Mucosa of descending colon (tissue), 3 donors: ENCODE measurements around the gene NR1D2. TPM values are rescaled to one million over a fixed set of nuclear protein-coding genes. Genes with fewer than 3 reads are reported as not detected.

Experiments used
- ATAC-seq: fragments of 200-7000 bp; cut with Tn5 transposase; one replicate; pipeline ENCODE4 v1.9.1; 2020; ENCODE audit warnings: mild to moderate bottlenecking, moderate library complexity
- DNase-seq, 3 donors: peaks; one replicate each; pipeline ENCODE4 v3.0.0-alpha.2; 2020
- H3K36me3 ChIP-seq: fragments of 200-600 bp; one replicate; pipeline ENCODE4 v1.8.0; 2021; ENCODE audit warnings: low read depth, mild to moderate bottlenecking
- H3K4me1 ChIP-seq: fragments of 200-600 bp; one replicate; pipeline ENCODE4 v1.8.0; 2021; ENCODE audit warnings: low read depth, mild to moderate bottlenecking
- H3K4me3 ChIP-seq: fragments of 200-600 bp; one replicate; pipeline ENCODE4 v1.8.0; 2021; ENCODE audit warnings: mild to moderate bottlenecking
- H3K9me3 ChIP-seq: fragments of 200-600 bp; one replicate; pipeline ENCODE4 v1.8.0; 2021; ENCODE audit warnings: mild to moderate bottlenecking
- intact Hi-C, 2 donors: fragments of 100-400 bp; cut with DNase I in 1 of 2; cut with micrococcal nuclease in 1 of 2; formaldehyde crosslinking; loops; one replicate each; pipeline versions ENCODE4 v1.11.0 to v1.11.1; 2022; cut with DNase I, micrococcal nuclease
- total RNA-seq, 3 donors: library from RNA; stranded (reverse); fragmentation: NEBNext Ultra II Directional in 2 of 3; extraction: Animal tissue kit (Norgen Biotek cat#: 25700) in 2 of 3; gene quantifications; one replicate each; pipeline versions ENCODE4 v1.2.1 to v1.2.4, GENCODE V29; 2021 to 2023
- TF ChIP-seq, protein P1 (sequence below): fragments of 200-600 bp; IDR thresholded peaks from one replicate; pipeline ENCODE4 v1.8.0; 2022; ENCODE audit warnings: antibody characterized with exemption, mild to moderate bottlenecking
- donor health status: DM: no; HTN: no; CAD: no; lungs with moderate emphysema.
- donor health status: DM: no; HTN: no; CAD: no.
- donor health status: DM: no; HTN: yes; CAD: no.

NR1D2 gene
- total RNA-seq, 3 donors from 2014 or later = 16.5 to 37.8 (median 28.5) TPM

DNA sequence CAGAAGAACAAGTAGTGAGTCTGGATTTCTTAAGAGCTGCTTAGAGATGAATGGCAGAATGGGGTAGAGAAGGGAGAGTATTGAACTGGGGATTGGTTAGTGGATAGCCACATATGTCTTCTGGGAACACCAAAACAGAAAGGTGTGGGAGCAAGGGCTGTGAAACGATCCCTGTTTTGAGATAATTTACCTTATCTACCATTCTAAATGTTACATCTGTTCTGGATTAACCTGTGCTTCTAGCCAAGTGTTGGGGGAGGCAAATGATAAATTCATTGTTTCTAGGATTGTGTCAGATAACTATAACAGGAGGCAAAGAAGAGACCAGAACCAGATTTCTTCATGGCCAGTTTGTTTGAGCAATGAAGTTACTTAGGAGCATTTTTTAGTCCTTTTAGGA lies 8.4 kb downstream of the NR1D2 start:
- H3K4me3 ChIP-seq = no peak overlapping the region
- DNase-seq = no peak
- no peaks in the 10 kb centered on the region for H3K9me3 ChIP-seq
- intact Hi-C loops = no loop called here
- peaks cover 10% of the 10 kb centered on the region for H3K4me1 ChIP-seq
- H3K36me3 ChIP-seq = no peaks in the 10 kb centered on the region
- ATAC-seq = no peak
- TF ChIP-seq, protein P1, sequence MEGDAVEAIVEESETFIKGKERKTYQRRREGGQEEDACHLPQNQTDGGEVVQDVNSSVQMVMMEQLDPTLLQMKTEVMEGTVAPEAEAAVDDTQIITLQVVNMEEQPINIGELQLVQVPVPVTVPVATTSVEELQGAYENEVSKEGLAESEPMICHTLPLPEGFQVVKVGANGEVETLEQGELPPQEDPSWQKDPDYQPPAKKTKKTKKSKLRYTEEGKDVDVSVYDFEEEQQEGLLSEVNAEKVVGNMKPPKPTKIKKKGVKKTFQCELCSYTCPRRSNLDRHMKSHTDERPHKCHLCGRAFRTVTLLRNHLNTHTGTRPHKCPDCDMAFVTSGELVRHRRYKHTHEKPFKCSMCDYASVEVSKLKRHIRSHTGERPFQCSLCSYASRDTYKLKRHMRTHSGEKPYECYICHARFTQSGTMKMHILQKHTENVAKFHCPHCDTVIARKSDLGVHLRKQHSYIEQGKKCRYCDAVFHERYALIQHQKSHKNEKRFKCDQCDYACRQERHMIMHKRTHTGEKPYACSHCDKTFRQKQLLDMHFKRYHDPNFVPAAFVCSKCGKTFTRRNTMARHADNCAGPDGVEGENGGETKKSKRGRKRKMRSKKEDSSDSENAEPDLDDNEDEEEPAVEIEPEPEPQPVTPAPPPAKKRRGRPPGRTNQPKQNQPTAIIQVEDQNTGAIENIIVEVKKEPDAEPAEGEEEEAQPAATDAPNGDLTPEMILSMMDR = no peak

DNA sequence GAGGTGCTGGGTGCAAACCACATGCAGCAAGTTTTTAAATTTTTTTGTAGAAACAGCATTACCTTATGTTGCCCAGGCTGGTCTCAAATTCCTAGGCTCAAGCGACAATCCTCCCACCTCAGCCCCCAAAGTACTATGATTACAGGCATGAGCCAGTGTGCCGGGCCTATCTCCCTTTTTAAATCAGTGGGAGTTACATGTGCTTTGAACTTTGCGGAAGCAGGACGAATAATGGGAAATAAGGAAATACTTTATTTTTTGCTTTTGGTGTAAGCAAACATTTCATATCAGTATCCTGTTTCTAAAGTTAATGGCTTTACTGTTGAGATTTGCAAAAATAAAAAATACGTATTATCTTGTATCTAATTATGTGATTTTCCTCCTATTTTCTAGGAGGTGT lies 9.1 kb downstream of the NR1D2 start:
- H3K4me1 ChIP-seq = peaks cover 14% of the 10 kb centered on the region
- intact Hi-C loops = no loop called here
- ATAC-seq = peak; percentile 51

DNA sequence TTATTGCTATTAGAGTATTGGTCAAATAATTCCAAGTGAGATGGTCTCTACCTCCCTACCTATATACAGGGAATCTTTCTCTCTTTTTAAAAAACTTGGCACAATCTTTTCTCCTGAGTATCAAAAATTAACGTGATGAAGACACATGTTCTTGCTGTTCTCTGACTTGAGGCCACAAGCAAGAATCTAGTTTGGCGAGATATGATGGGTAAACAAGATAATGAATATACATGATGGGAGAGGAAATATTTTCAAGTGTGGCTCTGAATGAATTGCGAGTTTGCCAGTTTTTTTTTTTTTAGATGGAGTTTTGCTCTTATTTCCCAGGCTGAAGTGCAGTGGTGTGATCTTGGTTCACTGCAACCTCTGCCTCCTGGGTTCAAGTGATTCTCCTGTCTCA lies 11.6 kb downstream of the NR1D2 start:
- DNase-seq (no peak), ATAC-seq (no peak)
- no peak overlapping the region for H3K4me3 ChIP-seq
- H3K9me3 ChIP-seq = no peaks in the 10 kb centered on the region
- H3K4me1 ChIP-seq = peaks cover 17% of the 10 kb centered on the region
- no peaks in the 10 kb centered on the region for H3K36me3 ChIP-seq
- TF ChIP-seq, protein P1 = no peak
- intact Hi-C loops = no loop called here

More for the DNA sequence above, 9.1 kb downstream of the NR1D2 start:
- no peaks in the 10 kb centered on the region for H3K9me3 ChIP-seq
- TF ChIP-seq, protein P1 = no peak
- H3K4me3 ChIP-seq = no peak overlapping the region
- DNase-seq = no peak
- H3K36me3 ChIP-seq = no peaks in the 10 kb centered on the region

- no peaks in the 10 kb centered on the region for H3K36me3 ChIP-seq
- no peaks in the 10 kb centered on the region for H3K9me3 ChIP-seq
- TF ChIP-seq, protein P1 = no peak
- peaks cover 17% of the 10 kb centered on the region for H3K4me1 ChIP-seq
- DNase-seq (no peak), ATAC-seq (peak; percentile 98)
- intact Hi-C loops = no loop called here
- no peak overlapping the region for H3K4me3 ChIP-seq
These were observed 14.2 kb downstream of the NR1D2 start for GRCh38 chr3:23959135-23959900.

DNA sequence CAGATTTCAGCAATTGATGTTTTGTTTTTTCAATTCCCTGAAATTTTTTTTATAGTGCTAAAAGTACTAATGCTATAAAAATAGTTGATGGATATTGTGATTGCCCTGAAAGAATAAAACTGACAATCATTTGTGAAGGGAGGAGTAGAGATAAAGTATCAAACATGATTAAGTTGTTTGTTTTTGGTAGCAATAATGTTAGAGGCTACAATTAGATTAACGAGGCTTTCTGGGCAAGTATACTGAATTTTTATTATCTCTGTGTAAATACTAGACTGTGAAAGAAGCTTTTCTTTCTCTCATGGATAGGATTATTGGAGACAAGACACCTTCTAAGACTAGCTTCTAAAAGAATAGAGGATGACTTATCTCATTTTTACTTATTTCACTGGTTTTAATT lies 15.6 kb downstream of the NR1D2 start:
- H3K36me3 ChIP-seq = no peaks in the 10 kb centered on the region
- no peaks in the 10 kb centered on the region for H3K9me3 ChIP-seq
- intact Hi-C loops = no loop called here
- H3K4me1 ChIP-seq = peaks cover 17% of the 10 kb centered on the region
- TF ChIP-seq, protein P1 = no peak
- peak; percentile 65 for ATAC-seq
- H3K4me3 ChIP-seq = no peak overlapping the region
- no peak for DNase-seq
